A673 (cell line): Measurements from ENCODE around the gene SH3PXD2B. TPM values are rescaled to one million over a fixed set of nuclear protein-coding genes. Genes with fewer than 3 reads are reported as not detected.

Source experiments
- BruUV-seq: library from RNA; stranded (reverse); fragments of 400-500 nt; replicated peaks from 2 replicates; lab custom pipeline; 2021; lab: Mats Ljungman, UMichigan
- CTCF ChIA-PET: fragments of 300-600 bp; sonication (Branson Sonifier 250); formaldehyde crosslinking; loops from one replicate; lab custom pipeline; 2022; ENCODE audit warnings: antibody characterized with exemption; lab: Charles Lee
- POLR2A ChIA-PET: fragments of 300-600 bp; sonication (Branson Sonifier 250); formaldehyde crosslinking; loops from one replicate; lab custom pipeline; 2022; ENCODE audit warnings: antibody characterized with exemption; ENCODE audit not compliant: low non-redundant PET; lab: Charles Lee
- DNase-seq: peaks from one replicate; pipeline ENCODE4 v3.0.0-alpha.2; 2015; ENCODE audit warnings: low spot score
- H3K27ac ChIP-seq: fragments of 200-600 bp; sonication (generic); 2 replicates; pipeline ENCODE4 v1.5.1; 2016; ENCODE audit warnings: mixed run types, low read depth, mild to moderate bottlenecking, mixed read lengths, antibody characterized with exemption, low read length; ENCODE audit not compliant: poor library complexity, severe bottlenecking
- H3K27me3 ChIP-seq: fragments of 200-600 bp; sonication (generic); replicated peaks from 2 replicates; pipeline ENCODE4 v1.6.1; 2017; ENCODE audit warnings: mixed run types, low read depth, mild to moderate bottlenecking, mixed read lengths, antibody characterized with exemption, low read length; ENCODE audit not compliant: insufficient read depth, poor library complexity
- H3K36me3 ChIP-seq: fragments of 200-600 bp; sonication (generic); 2 replicates; pipeline ENCODE4 v1.6.1; 2016; ENCODE audit warnings: mixed run types, mild to moderate bottlenecking, mixed read lengths, antibody characterized with exemption, low read length; ENCODE audit not compliant: insufficient read depth, poor library complexity, severe bottlenecking
- H3K4me1 ChIP-seq: fragments of 200-600 bp; sonication (generic); 2 replicates; pipeline ENCODE4 v1.6.1; 2017; ENCODE audit warnings: mixed run types, mild to moderate bottlenecking, mixed read lengths, antibody characterized with exemption, low read length; ENCODE audit not compliant: insufficient read depth, poor library complexity, severe bottlenecking
- H3K4me3 ChIP-seq: fragments of 200-600 bp; sonication (generic); 2 replicates; pipeline ENCODE4 v1.5.1; 2016; ENCODE audit warnings: low read depth, mixed run types, mild to moderate bottlenecking, mixed read lengths, low read length; ENCODE audit not compliant: poor library complexity, severe bottlenecking
- H3K9me3 ChIP-seq: fragments of 200-600 bp; sonication (generic); 2 replicates; pipeline ENCODE4 v1.6.1; 2016; ENCODE audit warnings: mixed run types, low read depth, mild to moderate bottlenecking, mixed read lengths, antibody characterized with exemption, low read length; ENCODE audit not compliant: poor library complexity, severe bottlenecking
- CTCF ChIP-seq: fragments of 300-800, 200-600 bp; sonication (generic); conservative IDR thresholded peaks from 2 replicates; pipeline ENCODE4 v1.5.1; 2017; ENCODE audit warnings: low read depth, mild to moderate bottlenecking, antibody characterized with exemption, low read length, moderate library complexity, mixed read lengths
- EZH2 ChIP-seq: fragments of 200-600 bp; sonication (generic); IDR thresholded peaks from 2 replicates; pipeline ENCODE4 v1.6.1; 2017; ENCODE audit warnings: borderline replicate concordance, low read depth, mild to moderate bottlenecking, mixed read lengths, antibody characterized with exemption, low read length; ENCODE audit not compliant: poor library complexity, severe bottlenecking
- intact Hi-C: fragments of 100-400 bp; cut with micrococcal nuclease; formaldehyde crosslinking; loops from one replicate; pipeline ENCODE4 v1.10.0; 2022; ENCODE audit not compliant: unreplicated experiment
- total RNA-seq: library from RNA; stranded (reverse); gene quantifications from 2 replicates; pipeline ENCODE4 v1.2.3, GENCODE V29; 2021

Gene SH3PXD2B
- total RNA-seq, 1 experiment from 2014 or later = 28.1 TPM

GRCh38 chr5:172325452-172325851 is 128.9 kb downstream of the SH3PXD2B start:
- no TSS peak for BruUV-seq
- ChIA-PET CTCF (no interaction called here), POLR2A (no interaction called here)

GRCh38 chr5:172322028-172322965 is 132.0 kb downstream of the SH3PXD2B start:
- POLR2A ChIA-PET = interaction anchor here (0.7 kb wide), 1 partner anchor 39 kb away, joined by 4 read pairs; the partner anchor contains the start of gene UBTD2
- no TSS peak for BruUV-seq
- Histone ChIP-seq H3K4me1 (no peaks in the 10 kb centered on the region), H3K4me3 (no peak overlapping the region), H3K36me3 (no peaks in the 10 kb centered on the region), H3K9me3 (no peaks in the 10 kb centered on the region), H3K27me3 (no peaks in the 10 kb centered on the region), H3K27ac (no peak overlapping the region)
- no peak for TF ChIP-seq EZH2
- TF ChIP-seq CTCF = no peak
- intact Hi-C loops = no loop called here
- CTCF ChIA-PET = interaction anchor here (0.7 kb wide), 1 partner anchor 33 kb away, joined by 3 read pairs; no protein-coding TSS in a partner anchor
- DNase-seq = no peak

More at GRCh38 chr5:172325452-172325851, 128.9 kb downstream of the SH3PXD2B start:
- no peaks in the 10 kb centered on the region for H3K4me1 ChIP-seq
- DNase-seq = no peak
- TF ChIP-seq EZH2 (no peak), CTCF (no peak)
- H3K27ac ChIP-seq = no peak overlapping the region
- no peaks in the 10 kb centered on the region for H3K36me3 ChIP-seq
- no peak overlapping the region for H3K4me3 ChIP-seq
- no peaks in the 10 kb centered on the region for H3K9me3 ChIP-seq
- intact Hi-C loops = no loop called here
- H3K27me3 ChIP-seq = no peaks in the 10 kb centered on the region

GRCh38 chr5:172321593-172321992 is 132.7 kb downstream of the SH3PXD2B start:
- Histone ChIP-seq H3K27ac (no peak overlapping the region), H3K4me1 (no peaks in the 10 kb centered on the region), H3K36me3 (no peaks in the 10 kb centered on the region), H3K4me3 (no peak overlapping the region), H3K9me3 (no peaks in the 10 kb centered on the region), H3K27me3 (no peaks in the 10 kb centered on the region)
- no peak for DNase-seq
- intact Hi-C loops = no loop called here
- no TSS peak for BruUV-seq
- TF ChIP-seq CTCF (no peak), EZH2 (no peak)
- CTCF ChIA-PET = no interaction called here
- POLR2A ChIA-PET = interaction anchor here (0.7 kb wide), 1 partner anchor 38 kb away, joined by 4 read pairs; the partner anchor contains the start of gene UBTD2
